Trophoblast cell (in vitro differentiated cells and primary cell): Measurements from ENCODE around the gene PPP2R1B.

Source experiments
- DNase-seq, 2 donors: peaks; one replicate each; pipeline ENCODE4 v3.0.0-alpha.2; 2016
- H2AFZ ChIP-seq: 2 replicates; pipeline ENCODE4 v1.6.1; 2013; ENCODE audit warnings: low read length, moderate library complexity, mild to moderate bottlenecking; ENCODE audit not compliant: insufficient read depth, poor library complexity
- H2AK5ac ChIP-seq: 2 replicates; pipeline ENCODE4 v1.6.1; 2013; ENCODE audit warnings: mild to moderate bottlenecking, low read length
- H2BK120ac ChIP-seq: 2 replicates; pipeline ENCODE4 v1.6.1; 2013; ENCODE audit warnings: low read length, mild to moderate bottlenecking, moderate library complexity; ENCODE audit not compliant: insufficient read depth, poor library complexity
- H2BK12ac ChIP-seq: 2 replicates; pipeline ENCODE4 v1.6.1; 2013; ENCODE audit warnings: mild to moderate bottlenecking, low read length, moderate library complexity
- H2BK5ac ChIP-seq: 2 replicates; pipeline ENCODE4 v1.6.1; 2013; ENCODE audit warnings: low read length, low read depth, moderate library complexity, mild to moderate bottlenecking; ENCODE audit not compliant: poor library complexity
- H3K14ac ChIP-seq: 2 replicates; pipeline ENCODE4 v1.6.1; 2013; ENCODE audit warnings: mild to moderate bottlenecking, low read length
- H3K18ac ChIP-seq: 2 replicates; pipeline ENCODE4 v1.6.1; 2013; ENCODE audit warnings: mild to moderate bottlenecking, low read length
- H3K23ac ChIP-seq: 2 replicates; pipeline ENCODE4 v1.6.1; 2013; ENCODE audit warnings: low read length
- H3K27ac ChIP-seq: 2 replicates; pipeline ENCODE4 v1.5.1; 2013; ENCODE audit warnings: low read depth, mild to moderate bottlenecking, inconsistent platforms, low read length, moderate library complexity
- H3K27me3 ChIP-seq: 2 replicates; pipeline ENCODE4 v1.6.1; 2013; ENCODE audit warnings: inconsistent platforms, mild to moderate bottlenecking, low read length, moderate library complexity; ENCODE audit not compliant: insufficient read depth
- H3K36me3 ChIP-seq, 2 experiments: 1 replicate in 1 of 2; 2 replicates in 1 of 2; pipeline ENCODE4 v1.6.1; 2013; ENCODE audit warnings: low read length in 2 of 2, mild to moderate bottlenecking in 2 of 2, moderate library complexity in 1 of 2; ENCODE audit not compliant: insufficient read depth in 2 of 2, control insufficient read depth in 1 of 2
- H3K4ac ChIP-seq: 2 replicates; pipeline ENCODE4 v1.6.1; 2013; ENCODE audit warnings: low read depth, mild to moderate bottlenecking, low read length, moderate library complexity
- H3K4me1 ChIP-seq, 2 experiments: 1 replicate in 1 of 2; 2 replicates in 1 of 2; pipeline ENCODE4 v1.6.1; 2013; ENCODE audit warnings: low read length in 2 of 2, mild to moderate bottlenecking in 2 of 2, moderate library complexity in 1 of 2; ENCODE audit not compliant: insufficient read depth in 2 of 2, control insufficient read depth in 1 of 2
- H3K4me2 ChIP-seq: 2 replicates; pipeline ENCODE4 v1.6.1; 2013; ENCODE audit warnings: inconsistent platforms, mild to moderate bottlenecking, low read length, moderate library complexity
- H3K4me3 ChIP-seq: 2 replicates; pipeline ENCODE4 v1.5.1; 2013; ENCODE audit warnings: mild to moderate bottlenecking, low read depth, low read length, inconsistent platforms
- H3K79me1 ChIP-seq: one replicate; pipeline ENCODE4 v1.6.1; 2013; ENCODE audit warnings: low read length
- H3K79me2 ChIP-seq: 2 replicates; pipeline ENCODE4 v1.6.1; 2013; ENCODE audit warnings: low read length, mild to moderate bottlenecking; ENCODE audit not compliant: control insufficient read depth, insufficient read depth, poor library complexity
- H3K9ac ChIP-seq: 2 replicates; pipeline ENCODE4 v1.6.1; 2013; ENCODE audit warnings: mild to moderate bottlenecking, low read length
- H3K9me3 ChIP-seq: 2 replicates; pipeline ENCODE4 v1.6.1; 2013; ENCODE audit warnings: low read depth, mild to moderate bottlenecking, control low read depth, inconsistent platforms, low read length; ENCODE audit not compliant: insufficient read depth
- H4K12ac ChIP-seq: 2 replicates; pipeline ENCODE4 v1.6.1; 2013; ENCODE audit warnings: low read depth, mild to moderate bottlenecking, low read length, moderate library complexity
- H4K8ac ChIP-seq: 2 replicates; pipeline ENCODE4 v1.6.1; 2013; ENCODE audit warnings: low read depth, mild to moderate bottlenecking, low read length, moderate library complexity
- H4K91ac ChIP-seq: one replicate; pipeline ENCODE4 v1.6.1; 2013; ENCODE audit warnings: low read depth, mild to moderate bottlenecking, low read length, moderate library complexity
- WGBS: extraction: QIAGEN DNeasy Blood & Tissue Kit; methylation state at CpG from one replicate; pipeline ENCODE4 v1.1.7; 2013; ENCODE audit warnings: missing lambda C conversion rate; ENCODE audit not compliant: insufficient read length, insufficient coverage; ENCODE audit errors: extremely low coverage; 5-methylcytosine and 5-hydroxymethylcytosine counted together

The PPP2R1B gene

GRCh38 chr11:111729831-111730311 lies 36.3 kb downstream of the PPP2R1B start:
- Histone ChIP-seq H3K4me3 (no peak overlapping the region), H2BK5ac (no peak overlapping the region)

GRCh38 chr11:111729071-111729830 lies 36.9 kb downstream of the PPP2R1B start:
- Histone ChIP-seq H3K4me3 (no peak overlapping the region), H3K18ac (no peak overlapping the region), H3K4me2 (no peak overlapping the region), H3K36me3 (peaks cover 16 to 24% of the 10 kb centered on the region in 2 experiments), H3K4me1 (peaks cover 8 to 12% of the 10 kb centered on the region in 2 experiments), H3K27ac (no peak overlapping the region), H3K4ac (no peak overlapping the region), H3K23ac (no peak overlapping the region), H3K27me3 (no peaks in the 10 kb centered on the region), H3K9ac (no peak overlapping the region), H2AFZ (no peak overlapping the region), H4K12ac (no peak overlapping the region), H4K8ac (no peak overlapping the region), H2BK5ac (no peak overlapping the region), H3K9me3 (no peaks in the 10 kb centered on the region), H3K79me2 (peaks cover 1% of the 10 kb centered on the region), H3K14ac (no peak overlapping the region), H2AK5ac (no peak overlapping the region), H2BK12ac (no peak overlapping the region), H3K79me1 (peaks cover 10% of the 10 kb centered on the region), H4K91ac (no peak overlapping the region), H2BK120ac (no peak overlapping the region)
- WGBS, result no CpG with 5 or more reads among the region's 10 CpGs
- no peak for DNase-seq

More at GRCh38 chr11:111729831-111730311, 36.3 kb downstream of the PPP2R1B start:
- Histone ChIP-seq H3K79me2 (peaks cover 1% of the 10 kb centered on the region), H4K8ac (no peak overlapping the region), H2AK5ac (no peak overlapping the region), H3K4ac (no peak overlapping the region), H3K27ac (no peak overlapping the region), H2BK120ac (no peak overlapping the region), H3K9me3 (no peaks in the 10 kb centered on the region), H4K12ac (no peak overlapping the region), H4K91ac (no peak overlapping the region), H3K9ac (no peak overlapping the region), H3K18ac (no peak overlapping the region), H3K14ac (no peak overlapping the region), H3K36me3 (peaks cover 12 to 19% of the 10 kb centered on the region in 2 experiments), H2AFZ (no peak overlapping the region), H3K79me1 (peaks cover 10% of the 10 kb centered on the region), H3K23ac (no peak overlapping the region), H3K27me3 (no peaks in the 10 kb centered on the region), H3K4me2 (no peak overlapping the region), H3K4me1 (peaks cover 10 to 17% of the 10 kb centered on the region in 2 experiments), H2BK12ac (no peak overlapping the region)
- WGBS, result no CpG with 5 or more reads among the region's 9 CpGs
- DNase-seq, result no peak

GRCh38 chr11:111727431-111727830 lies 38.8 kb downstream of the PPP2R1B start:
- Histone ChIP-seq H2BK120ac (no peak overlapping the region), H3K27ac (no peak overlapping the region), H3K36me3 (peaks cover 30 to 41% of the 10 kb centered on the region in 2 experiments), H3K14ac (no peak overlapping the region), H3K4ac (no peak overlapping the region), H3K9ac (no peak overlapping the region), H4K12ac (no peak overlapping the region), H3K23ac (no peak overlapping the region), H2AFZ (no peak overlapping the region), H3K4me2 (no peak overlapping the region), H4K8ac (no peak overlapping the region), H3K4me1 (no peaks in the 10 kb centered on the region), H4K91ac (no peak overlapping the region), H3K79me1 (no peaks in the 10 kb centered on the region), H3K27me3 (no peaks in the 10 kb centered on the region), H3K18ac (no peak overlapping the region), H3K9me3 (no peaks in the 10 kb centered on the region), H2BK12ac (no peak overlapping the region), H2BK5ac (no peak overlapping the region), H2AK5ac (no peak overlapping the region), H3K4me3 (no peak overlapping the region), H3K79me2 (no peaks in the 10 kb centered on the region)
- WGBS, result no CpG with 5 or more reads among the region's 7 CpGs
- no peak for DNase-seq

- Histone ChIP-seq H3K18ac (no peak overlapping the region), H3K14ac (no peak overlapping the region), H3K79me2 (no peaks in the 10 kb centered on the region), H3K4me1 (no peaks in the 10 kb centered on the region), H4K12ac (no peak overlapping the region), H4K8ac (no peak overlapping the region), H3K4me2 (no peak overlapping the region), H4K91ac (no peak overlapping the region), H2AFZ (no peak overlapping the region), H3K27ac (no peak overlapping the region), H3K9me3 (no peaks in the 10 kb centered on the region), H3K27me3 (no peaks in the 10 kb centered on the region), H2BK120ac (no peak overlapping the region), H3K36me3 (peaks cover 34 to 48% of the 10 kb centered on the region in 2 experiments), H3K79me1 (no peaks in the 10 kb centered on the region), H2BK12ac (no peak overlapping the region), H3K4ac (no peak overlapping the region), H3K4me3 (no peak overlapping the region), H2BK5ac (no peak overlapping the region), H2AK5ac (no peak overlapping the region), H3K23ac (no peak overlapping the region), H3K9ac (no peak overlapping the region)
- WGBS, result no CpG with 5 or more reads among the region's 9 CpGs
- DNase-seq, result no peak
These were observed 39.9 kb downstream of the PPP2R1B start for GRCh38 chr11:111726301-111726713.
